Central memory CD8-positive, alpha-beta T cell (primary cell): ENCODE measurements around the gene CLEC20A.
A peak's percentile ranks its signal among the peaks of the same experiment; 100 is the strongest.

ENCODE experiments used
- ATAC-seq: fragments of 150-1000 bp; cut with Tn5 transposase; replicated peaks from 2 replicates; pipeline ENCODE4 v1.10.0; 2022; ENCODE audit warnings: mild to moderate bottlenecking, moderate FRiP score, moderate number of reproducible peaks; ENCODE audit not compliant: poor library complexity, severe bottlenecking; ENCODE audit errors: extremely low read depth
- DNase-seq, 2 donors: peaks; one replicate each; pipeline ENCODE4 v3.0.0; 2021; ENCODE audit warnings: low spot score in 2 of 2
- H3K27ac Mint-ChIP-seq: one replicate; pipeline ENCODE4 v1.8.0; 2022; ENCODE audit warnings: low read depth, mild to moderate bottlenecking, moderate library complexity, mixed read lengths
- H3K27me3 Mint-ChIP-seq: one replicate; pipeline ENCODE4 v1.8.0; 2022; ENCODE audit warnings: mixed read lengths
- H3K36me3 Mint-ChIP-seq: one replicate; pipeline ENCODE4 v1.8.0; 2022; ENCODE audit warnings: mild to moderate bottlenecking, moderate library complexity, mixed read lengths; ENCODE audit not compliant: insufficient read depth
- H3K4me1 Mint-ChIP-seq: one replicate; pipeline ENCODE4 v1.8.0; 2022; ENCODE audit warnings: mixed read lengths
- H3K4me3 Mint-ChIP-seq: one replicate; pipeline ENCODE4 v1.8.0; 2022; ENCODE audit warnings: mild to moderate bottlenecking, moderate library complexity, mixed read lengths
- H3K9me3 Mint-ChIP-seq: one replicate; pipeline ENCODE4 v1.8.0; 2022; ENCODE audit warnings: mixed read lengths

The CLEC20A gene

GRCh38 chr1:178536329-178536728 lies 39.6 kb upstream of the CLEC20A start:
- H3K4me1 Mint-ChIP-seq: peaks cover 6% of the 10 kb centered on the region
- no peaks in the 10 kb centered on the region for H3K9me3 Mint-ChIP-seq
- no peak overlapping the region for H3K27ac Mint-ChIP-seq
- peaks cover 10% of the 10 kb centered on the region for H3K27me3 Mint-ChIP-seq
- no peaks in the 10 kb centered on the region for H3K36me3 Mint-ChIP-seq
- no peak overlapping the region for H3K4me3 Mint-ChIP-seq
- ATAC-seq (no peak), DNase-seq (no peak)

GRCh38 chr1:178534137-178534868 lies 37.5 kb upstream of the CLEC20A start:
- DNase-seq: no peak
- no peak overlapping the region for H3K4me3 Mint-ChIP-seq
- no peak overlapping the region for H3K27ac Mint-ChIP-seq
- H3K27me3 Mint-ChIP-seq: peaks cover 10% of the 10 kb centered on the region
- H3K9me3 Mint-ChIP-seq: no peaks in the 10 kb centered on the region
- ATAC-seq: no peak
- no peaks in the 10 kb centered on the region for H3K36me3 Mint-ChIP-seq
- peaks cover 6% of the 10 kb centered on the region for H3K4me1 Mint-ChIP-seq

GRCh38 chr1:178533121-178533946 lies 36.6 kb upstream of the CLEC20A start:
- Mint-ChIP-seq H3K9me3 (no peaks in the 10 kb centered on the region), H3K4me3 (no peak overlapping the region), H3K4me1 (peaks cover 6% of the 10 kb centered on the region), H3K27me3 (peaks cover 9% of the 10 kb centered on the region), H3K36me3 (no peaks in the 10 kb centered on the region), H3K27ac (no peak overlapping the region)
- DNase-seq: no peak
- ATAC-seq: no peak

- peak; percentile 44 to 66 for DNase-seq
- no peaks in the 10 kb centered on the region for H3K36me3 Mint-ChIP-seq
- no peaks in the 10 kb centered on the region for H3K27me3 Mint-ChIP-seq
- H3K9me3 Mint-ChIP-seq: no peaks in the 10 kb centered on the region
- H3K4me3 Mint-ChIP-seq: no peak overlapping the region
- H3K27ac Mint-ChIP-seq: peak overlapping the region; percentile 35
- peak; percentile 62 for ATAC-seq
- H3K4me1 Mint-ChIP-seq: peaks cover 6% of the 10 kb centered on the region
Observed at GRCh38 chr1:178532392-178532791, 35.6 kb upstream of the CLEC20A start.

GRCh38 chr1:178531887-178532286 lies 35.1 kb upstream of the CLEC20A start:
- no peaks in the 10 kb centered on the region for H3K36me3 Mint-ChIP-seq
- no peak for ATAC-seq

GRCh38 chr1:178530502-178530901 lies 33.7 kb upstream of the CLEC20A start:
- no peaks in the 10 kb centered on the region for H3K27me3 Mint-ChIP-seq
- H3K4me1 Mint-ChIP-seq: peaks cover 6% of the 10 kb centered on the region
- DNase-seq (no peak), ATAC-seq (no peak)
- H3K27ac Mint-ChIP-seq: no peak overlapping the region
- H3K4me3 Mint-ChIP-seq: no peak overlapping the region
- H3K9me3 Mint-ChIP-seq: no peaks in the 10 kb centered on the region
- no peaks in the 10 kb centered on the region for H3K36me3 Mint-ChIP-seq

More at GRCh38 chr1:178531887-178532286, 35.1 kb upstream of the CLEC20A start:
- Mint-ChIP-seq H3K27ac (peak overlapping the region; percentile 35), H3K4me3 (no peak overlapping the region), H3K27me3 (no peaks in the 10 kb centered on the region), H3K4me1 (peaks cover 6% of the 10 kb centered on the region), H3K9me3 (no peaks in the 10 kb centered on the region)
- no peak for DNase-seq

GRCh38 chr1:178530037-178530402 lies 33.3 kb upstream of the CLEC20A start:
- Mint-ChIP-seq H3K27ac (no peak overlapping the region), H3K27me3 (no peaks in the 10 kb centered on the region), H3K4me1 (peaks cover 6% of the 10 kb centered on the region), H3K36me3 (no peaks in the 10 kb centered on the region), H3K9me3 (no peaks in the 10 kb centered on the region), H3K4me3 (no peak overlapping the region)
- no peak for ATAC-seq
- DNase-seq: no peak

- H3K27me3 Mint-ChIP-seq: no peaks in the 10 kb centered on the region
- ATAC-seq (no peak), DNase-seq (no peak)
- H3K4me1 Mint-ChIP-seq: peaks cover 6% of the 10 kb centered on the region
- no peak overlapping the region for H3K4me3 Mint-ChIP-seq
- H3K9me3 Mint-ChIP-seq: no peaks in the 10 kb centered on the region
- H3K36me3 Mint-ChIP-seq: no peaks in the 10 kb centered on the region
- H3K27ac Mint-ChIP-seq: no peak overlapping the region
Observed at GRCh38 chr1:178529364-178530036, 32.7 kb upstream of the CLEC20A start.

- ATAC-seq: no peak
- DNase-seq: no peak
- Mint-ChIP-seq H3K36me3 (no peaks in the 10 kb centered on the region), H3K4me1 (peaks cover 6% of the 10 kb centered on the region), H3K27me3 (no peaks in the 10 kb centered on the region), H3K9me3 (no peaks in the 10 kb centered on the region), H3K27ac (no peak overlapping the region), H3K4me3 (no peak overlapping the region)
Observed at GRCh38 chr1:178528953-178529335, 32.2 kb upstream of the CLEC20A start.

GRCh38 chr1:178528228-178528952 lies 31.6 kb upstream of the CLEC20A start:
- H3K36me3 Mint-ChIP-seq: no peaks in the 10 kb centered on the region
- no peak overlapping the region for H3K4me3 Mint-ChIP-seq
- no peak overlapping the region for H3K27ac Mint-ChIP-seq

GRCh38 chr1:178527117-178527516 lies 30.4 kb upstream of the CLEC20A start:
- no peaks in the 10 kb centered on the region for H3K9me3 Mint-ChIP-seq
- no peak overlapping the region for H3K27ac Mint-ChIP-seq
- no peak overlapping the region for H3K4me3 Mint-ChIP-seq
- DNase-seq (no peak), ATAC-seq (no peak)
- no peaks in the 10 kb centered on the region for H3K27me3 Mint-ChIP-seq
- no peaks in the 10 kb centered on the region for H3K36me3 Mint-ChIP-seq
- peaks cover 1% of the 10 kb centered on the region for H3K4me1 Mint-ChIP-seq

More at GRCh38 chr1:178528228-178528952, 31.6 kb upstream of the CLEC20A start:
- Mint-ChIP-seq H3K4me1 (peaks cover 6% of the 10 kb centered on the region), H3K27me3 (no peaks in the 10 kb centered on the region), H3K9me3 (no peaks in the 10 kb centered on the region)
- DNase-seq: no peak
- ATAC-seq: no peak

- Mint-ChIP-seq H3K4me3 (no peak overlapping the region), H3K9me3 (no peaks in the 10 kb centered on the region), H3K27me3 (no peaks in the 10 kb centered on the region), H3K4me1 (no peaks in the 10 kb centered on the region), H3K27ac (no peak overlapping the region), H3K36me3 (no peaks in the 10 kb centered on the region)
- no peak for ATAC-seq
- DNase-seq: no peak
Observed at GRCh38 chr1:178521241-178521640, 24.5 kb upstream of the CLEC20A start.
